Measurements from ENCODE around the gene DYRK2.

Gene DYRK2

DNA sequence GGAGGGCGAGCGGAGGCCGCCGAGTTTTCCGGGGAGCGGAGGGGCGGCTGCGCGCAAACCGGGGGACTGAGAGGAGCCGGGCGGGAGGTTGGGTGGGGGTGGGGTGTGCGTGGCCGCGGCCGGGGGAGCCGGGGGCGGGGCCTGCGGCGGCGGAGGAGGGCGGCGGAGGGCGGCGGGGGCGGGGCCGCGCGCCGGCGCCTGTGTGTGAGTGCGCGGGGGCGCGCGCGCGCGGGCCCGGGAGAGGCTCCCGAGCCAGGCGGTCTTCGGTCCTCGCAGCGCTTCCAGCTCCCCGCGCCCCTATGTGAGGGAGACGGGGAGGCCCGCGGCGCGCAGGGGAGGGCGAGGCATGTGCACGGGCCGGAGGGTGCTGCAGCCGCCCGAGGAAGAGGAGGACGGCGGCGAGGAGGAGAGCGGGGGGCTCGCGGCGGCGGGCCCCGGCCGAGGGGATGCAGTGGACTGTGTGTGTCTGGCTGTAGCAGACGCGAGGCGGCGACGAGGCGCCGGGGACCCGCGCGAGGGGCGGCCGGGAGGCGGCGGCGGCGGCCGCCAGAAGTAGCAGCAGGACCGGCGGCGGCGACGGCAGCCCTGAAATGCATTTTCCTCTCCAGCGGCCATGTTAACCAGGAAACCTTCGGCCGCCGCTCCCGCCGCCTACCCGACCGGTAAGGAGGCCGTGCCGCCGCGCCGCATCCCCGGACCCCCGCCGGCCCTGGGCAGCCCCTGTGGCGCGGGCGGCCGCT, at the start of gene DYRK2:
TSS of gene DYRK2 (plus strand) at position 225 of the 740 bp plus-strand sequence. CDS start at position 614, 389 bp downstream.
- DNase-seq, result peak; percentile 82

DNA sequence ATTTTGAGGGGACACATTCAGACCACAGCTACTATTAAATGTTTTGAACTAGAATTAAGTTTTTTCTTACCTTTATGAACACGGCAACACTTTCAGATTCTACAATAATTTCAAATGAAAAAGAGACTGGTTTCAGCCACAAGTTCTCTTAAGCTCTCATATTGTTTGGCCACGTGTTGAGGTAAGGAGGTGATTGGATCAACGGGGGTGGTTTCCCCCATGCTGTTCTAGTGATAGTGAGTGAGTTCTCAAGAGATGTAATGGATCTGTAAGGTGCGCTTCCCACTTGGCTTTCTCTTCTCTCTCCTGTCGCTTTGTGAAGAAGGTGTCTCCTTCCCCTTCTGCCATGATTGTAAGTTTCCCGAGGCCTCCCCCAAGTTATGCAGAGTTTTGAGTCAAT, 48.9 kb upstream of the DYRK2 start:
- no peak for DNase-seq

GRCh38 chr12:67601126-67601525, 47.4 kb upstream of the DYRK2 start:
- DNase-seq, result no peak

- DNase-seq, result no peak
Measured at GRCh38 chr12:67609226-67609870, 39.2 kb upstream of the DYRK2 start.

DNA sequence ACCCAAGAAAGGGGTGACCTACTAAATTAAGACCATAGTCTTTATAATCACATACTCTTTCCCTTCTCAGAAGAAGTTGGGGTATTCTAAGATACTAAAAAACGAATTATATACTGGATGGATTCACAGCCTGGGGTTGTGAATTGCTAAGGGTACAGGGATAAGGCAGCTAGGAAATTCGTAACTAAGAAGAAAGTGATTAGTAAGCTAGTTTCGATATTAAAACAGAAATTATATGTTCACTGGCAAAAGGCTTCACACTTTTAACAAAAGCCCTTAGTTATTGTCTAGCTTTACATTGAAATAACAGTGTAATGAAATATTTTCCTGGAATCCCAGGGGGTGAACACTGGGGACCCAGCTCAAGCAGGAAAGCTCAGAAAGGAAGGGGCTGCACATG, 35.5 kb upstream of the DYRK2 start:
- no peak for DNase-seq

GRCh38 chr12:67617629-67618028, 30.9 kb upstream of the DYRK2 start:
- no peak for DNase-seq

- no peak for DNase-seq
Measured at GRCh38 chr12:67618303-67618702, 30.2 kb upstream of the DYRK2 start.

DNA sequence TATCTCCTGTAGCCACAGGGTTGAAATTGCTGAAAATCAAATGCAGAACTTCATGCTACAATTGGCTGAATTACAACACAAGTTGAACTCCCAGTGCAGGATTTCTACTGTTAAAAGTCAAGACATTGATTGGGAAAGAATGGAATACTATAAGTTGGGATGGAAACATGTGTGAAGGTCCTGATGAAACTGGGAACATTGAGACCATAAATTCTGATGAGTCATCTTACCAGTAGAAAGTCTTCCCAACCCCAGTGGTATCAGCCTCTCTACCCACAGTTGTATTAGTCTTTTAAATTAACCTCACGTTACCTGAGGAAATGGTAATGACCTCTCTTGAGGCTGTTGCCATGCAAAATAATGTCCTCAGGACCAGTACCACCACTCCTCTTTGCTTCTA, 27.4 kb upstream of the DYRK2 start:
- no peak for DNase-seq

GRCh38 chr12:67621926-67622325, 26.6 kb upstream of the DYRK2 start:
- DNase-seq, result no peak

DNA sequence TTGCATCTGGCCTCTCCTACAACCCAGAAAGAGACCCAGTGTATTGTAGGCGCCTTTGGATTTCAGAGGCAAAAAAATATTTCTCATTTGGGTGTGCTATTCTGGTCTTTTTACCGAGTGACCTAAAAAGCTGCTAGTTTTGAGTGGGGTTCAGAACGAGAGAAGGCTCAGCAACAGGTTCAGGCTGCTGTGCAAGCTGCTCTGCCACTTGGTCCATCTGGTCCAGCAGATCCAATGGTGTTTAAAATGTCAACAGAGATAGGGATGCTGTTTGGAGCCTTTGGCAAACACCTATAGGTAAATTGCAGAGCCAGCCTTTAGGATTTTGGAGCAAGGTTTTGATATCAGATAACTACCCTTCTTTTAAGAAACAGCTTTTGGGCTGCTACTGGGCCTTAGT, 25.3 kb upstream of the DYRK2 start:
- no peak for DNase-seq

- no peak for DNase-seq
Measured at GRCh38 chr12:67624355-67624754, 24.2 kb upstream of the DYRK2 start.

GRCh38 chr12:67625004-67625403, 23.5 kb upstream of the DYRK2 start:
- no peak for DNase-seq

DNA sequence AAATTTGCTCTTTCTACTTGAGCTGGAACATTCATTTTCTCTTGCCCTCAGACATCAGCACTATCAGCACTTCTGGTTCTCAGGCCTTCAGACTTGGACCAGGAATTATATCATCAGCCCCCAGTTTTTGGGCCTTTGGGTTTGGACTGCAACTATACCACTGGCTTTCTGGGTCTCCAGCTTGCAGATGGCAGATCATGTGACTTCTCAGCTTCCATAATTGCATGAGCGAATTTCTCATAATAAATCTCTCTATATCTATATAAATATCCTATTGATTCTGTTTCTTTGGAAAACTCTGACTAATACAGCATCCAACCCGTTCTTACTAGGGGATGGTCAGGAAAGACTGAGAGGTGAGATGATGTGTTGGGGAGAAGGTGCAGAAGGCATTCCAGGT, 22.4 kb upstream of the DYRK2 start:
- DNase-seq, result no peak

DNA sequence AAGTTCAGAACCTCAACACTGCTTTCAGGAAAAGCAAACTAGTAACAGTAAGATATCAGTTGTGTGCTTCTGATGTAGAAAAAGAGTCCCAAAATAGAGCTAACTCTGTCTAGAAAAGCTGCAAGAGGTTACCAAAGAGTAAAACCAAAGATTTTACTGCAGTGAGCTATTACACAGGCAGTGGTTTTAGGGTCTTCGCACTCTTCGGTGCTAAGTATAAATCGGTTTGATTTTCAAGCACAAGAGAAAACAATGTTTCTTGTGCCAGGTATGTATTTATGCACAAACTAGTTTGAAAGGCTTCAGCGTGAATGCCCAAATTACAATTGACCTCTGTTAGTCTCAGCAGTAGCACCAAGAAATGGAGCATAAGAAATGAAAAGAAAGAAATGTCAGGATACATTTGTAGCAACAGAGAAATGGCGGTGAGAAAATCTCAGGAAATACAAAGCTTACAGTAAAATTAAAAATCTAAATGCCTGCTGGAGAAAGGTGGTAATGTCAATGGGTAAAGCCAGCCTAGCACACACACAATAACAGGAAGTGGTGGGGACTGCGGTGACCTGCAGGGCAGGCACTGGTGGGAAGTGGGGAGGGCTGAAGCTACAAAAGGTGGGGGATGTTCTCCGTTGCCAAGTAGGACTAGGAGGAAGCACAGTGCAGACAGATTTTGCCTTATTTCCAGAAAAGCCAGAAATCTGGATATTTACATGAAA, 18.0 kb upstream of the DYRK2 start:
- DNase-seq, result no peak

- no peak for DNase-seq
Measured at GRCh38 chr12:67632005-67632404, 16.5 kb upstream of the DYRK2 start.

GRCh38 chr12:67633024-67633610, 15.4 kb upstream of the DYRK2 start:
- DNase-seq, result no peak

DNA sequence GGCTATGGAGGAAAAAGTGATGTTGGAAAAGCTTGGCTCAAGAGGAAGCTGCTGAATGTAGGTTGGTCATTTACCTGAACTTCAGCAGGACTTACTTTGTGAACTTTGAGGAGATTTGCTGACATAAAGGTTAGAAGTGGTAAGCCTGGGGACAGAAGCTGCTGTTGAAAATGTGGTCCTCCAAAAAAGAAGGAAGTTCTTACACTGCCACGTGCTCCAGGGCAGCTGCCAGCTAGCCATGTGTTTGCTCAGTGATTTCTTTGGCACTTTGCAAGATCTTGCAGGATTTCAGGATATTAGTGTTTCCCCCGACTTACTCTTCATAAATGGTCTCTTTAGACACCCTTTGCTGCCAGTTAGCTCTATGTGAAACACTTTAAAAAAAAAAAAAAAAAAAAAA, 14.8 kb upstream of the DYRK2 start:
- DNase-seq, result no peak

DNA sequence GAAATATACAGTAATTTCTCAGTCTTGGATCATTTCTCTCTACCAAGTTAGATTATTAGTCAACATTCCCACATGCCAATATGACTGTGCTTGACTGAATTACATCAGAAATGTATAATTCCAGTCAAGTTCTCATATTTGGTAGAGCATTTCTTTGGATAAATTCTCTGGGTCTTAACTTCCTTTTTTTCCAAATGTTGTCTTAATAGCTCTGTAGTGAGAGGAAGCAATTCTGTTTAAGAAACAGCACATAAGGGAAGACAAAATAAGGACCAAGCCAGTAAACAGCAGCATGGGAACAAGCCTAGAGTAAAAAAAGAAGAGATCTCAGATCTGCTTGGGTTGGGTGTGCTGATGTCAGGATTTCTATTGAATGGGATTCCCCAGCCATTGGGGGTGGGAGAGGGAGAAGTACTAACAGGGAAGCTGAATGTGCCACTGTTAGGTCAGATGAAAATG, 14.2 kb upstream of the DYRK2 start:
- no peak for DNase-seq

- DNase-seq, result no peak
Measured at GRCh38 chr12:67637718-67638117, 10.8 kb upstream of the DYRK2 start.

GRCh38 chr12:67638694-67639093, 9.9 kb upstream of the DYRK2 start:
- DNase-seq, result no peak

DNA sequence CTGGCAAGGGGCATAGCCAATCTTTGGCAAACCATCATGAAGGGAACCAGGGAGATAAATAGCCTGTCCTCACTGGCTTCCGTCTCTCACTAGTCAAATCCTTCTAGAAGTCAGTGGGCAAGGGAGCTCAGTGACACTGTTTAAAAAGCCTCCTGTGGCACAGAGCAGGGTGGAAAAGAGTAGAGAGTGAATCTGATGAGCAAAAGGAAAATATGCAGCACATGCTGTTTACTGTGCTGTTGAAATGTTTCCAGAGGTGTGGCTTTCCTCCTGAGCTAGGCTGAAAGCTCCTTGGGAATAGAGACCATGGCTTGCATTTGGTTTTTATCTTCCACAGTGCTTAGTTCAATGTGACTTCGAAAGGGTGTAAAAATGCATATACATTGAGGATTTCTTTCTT, 7.7 kb upstream of the DYRK2 start:
- DNase-seq, result no peak

DNA sequence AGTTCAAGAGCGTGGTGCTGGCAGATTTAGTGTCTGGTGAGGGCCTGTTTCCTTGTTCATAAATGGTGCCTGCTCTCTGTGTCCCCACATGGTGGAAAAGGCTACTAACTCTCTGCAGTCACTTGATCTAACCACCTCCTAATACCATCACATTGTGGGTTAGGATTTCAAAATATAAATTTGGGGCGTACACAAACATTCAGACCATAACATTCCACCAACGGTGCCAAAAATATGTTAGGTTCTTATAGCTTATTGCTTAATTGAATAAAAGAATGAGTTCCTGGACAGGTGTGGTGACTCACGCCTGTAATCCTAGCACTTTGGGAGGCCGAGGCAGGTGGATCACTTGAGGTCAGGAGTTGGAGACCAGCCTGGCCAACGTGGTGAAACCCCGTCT, 3.4 kb upstream of the DYRK2 start:
- no peak for DNase-seq

DNA sequence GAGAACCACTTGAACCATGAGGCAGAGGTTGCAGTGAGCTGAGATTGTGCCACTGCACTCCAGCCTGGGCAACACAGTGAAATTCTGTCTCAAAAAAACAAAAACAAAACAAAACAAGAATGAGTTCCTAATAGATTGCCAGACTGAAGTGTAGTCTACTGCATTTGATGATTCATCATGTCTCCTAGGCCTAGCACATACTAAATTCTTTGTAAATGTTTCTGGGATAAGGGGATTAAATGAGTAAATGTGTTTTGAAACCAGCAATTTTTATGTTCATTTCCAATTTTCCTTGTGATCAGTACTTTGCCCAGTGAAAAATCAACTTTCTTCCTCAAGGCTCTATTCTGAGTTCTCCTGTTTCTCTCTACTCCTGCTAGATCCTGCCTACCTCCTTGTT, 2.9 kb upstream of the DYRK2 start:
- no peak for DNase-seq

DNA sequence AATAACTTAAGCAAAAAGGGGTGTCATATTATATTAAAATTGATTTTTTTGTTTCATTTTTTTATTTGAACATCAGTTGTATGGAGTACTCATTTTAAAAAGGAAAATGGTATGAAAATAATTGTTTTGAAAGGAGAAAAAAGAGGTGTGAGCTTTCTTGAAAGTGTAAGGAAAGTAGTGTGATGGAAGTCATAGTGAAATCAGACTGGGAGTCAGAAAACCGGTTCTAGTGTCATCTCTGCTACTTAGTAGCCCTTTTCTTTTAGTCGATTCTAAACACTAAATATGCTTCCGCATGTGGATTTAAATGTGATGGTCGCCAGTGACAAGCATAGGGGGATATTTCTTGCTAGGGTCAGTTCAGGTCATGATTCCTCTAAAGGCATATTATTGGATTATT, 1.8 kb upstream of the DYRK2 start:
- DNase-seq, result no peak

Measured in COR-L47 (cell line).